GM03348 (cell line): Measurements from ENCODE around the gene LMX1B.
A peak's percentile ranks its signal among the peaks of the same experiment; 100 is the strongest.

ENCODE experiments used
- DNase-seq: peaks from one replicate; pipeline ENCODE4 v3.0.0; 2012; ENCODE audit warnings: low spot score

The LMX1B gene

DNA sequence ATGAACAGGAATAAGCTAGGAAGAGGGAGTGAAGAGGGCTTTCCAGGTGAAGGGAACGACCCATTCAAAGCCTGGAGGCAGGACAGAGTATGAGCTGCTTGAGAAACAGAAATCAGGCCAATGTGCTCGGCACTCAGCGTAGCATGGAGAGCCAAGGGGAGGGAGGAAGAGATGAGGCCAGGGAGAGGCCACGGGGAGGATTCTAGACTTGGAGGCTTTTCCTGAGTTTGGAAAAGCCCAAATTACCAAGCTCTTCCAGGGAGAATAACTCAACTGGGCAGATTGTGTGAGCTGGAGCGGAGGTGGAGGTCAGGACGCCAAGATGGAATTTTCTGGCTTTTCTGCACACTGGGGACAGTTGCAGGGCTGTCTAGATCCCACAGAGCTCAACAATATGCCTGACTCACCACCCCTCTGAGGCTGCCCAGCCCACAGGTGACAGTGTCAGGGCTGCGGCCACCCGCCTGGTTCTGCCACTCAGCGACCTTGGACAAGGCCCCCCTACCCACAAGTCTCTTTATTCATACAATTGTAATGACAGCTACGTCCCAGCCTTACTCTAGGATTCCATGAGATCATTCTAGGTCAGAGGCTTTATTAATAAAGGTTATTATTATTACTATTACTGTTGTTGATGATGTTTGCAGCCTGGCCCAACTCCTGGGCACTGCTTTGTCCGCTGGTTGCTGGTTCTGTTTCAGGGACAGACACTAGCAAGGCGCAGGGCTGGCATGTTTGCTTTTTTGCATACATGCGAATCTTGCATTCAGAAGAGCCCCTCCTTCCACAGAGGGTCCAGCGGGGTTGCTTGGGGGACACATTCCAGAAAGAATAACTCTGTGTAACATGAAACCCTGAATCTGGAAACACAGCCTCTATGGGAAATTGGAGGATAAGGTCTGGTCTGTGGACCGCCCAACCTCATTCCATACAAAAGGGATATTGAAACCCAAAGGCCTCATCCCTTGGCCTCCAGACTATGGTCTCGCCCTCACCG lies 9.4 kb upstream of the LMX1B start:
- DNase-seq = no peak

DNA sequence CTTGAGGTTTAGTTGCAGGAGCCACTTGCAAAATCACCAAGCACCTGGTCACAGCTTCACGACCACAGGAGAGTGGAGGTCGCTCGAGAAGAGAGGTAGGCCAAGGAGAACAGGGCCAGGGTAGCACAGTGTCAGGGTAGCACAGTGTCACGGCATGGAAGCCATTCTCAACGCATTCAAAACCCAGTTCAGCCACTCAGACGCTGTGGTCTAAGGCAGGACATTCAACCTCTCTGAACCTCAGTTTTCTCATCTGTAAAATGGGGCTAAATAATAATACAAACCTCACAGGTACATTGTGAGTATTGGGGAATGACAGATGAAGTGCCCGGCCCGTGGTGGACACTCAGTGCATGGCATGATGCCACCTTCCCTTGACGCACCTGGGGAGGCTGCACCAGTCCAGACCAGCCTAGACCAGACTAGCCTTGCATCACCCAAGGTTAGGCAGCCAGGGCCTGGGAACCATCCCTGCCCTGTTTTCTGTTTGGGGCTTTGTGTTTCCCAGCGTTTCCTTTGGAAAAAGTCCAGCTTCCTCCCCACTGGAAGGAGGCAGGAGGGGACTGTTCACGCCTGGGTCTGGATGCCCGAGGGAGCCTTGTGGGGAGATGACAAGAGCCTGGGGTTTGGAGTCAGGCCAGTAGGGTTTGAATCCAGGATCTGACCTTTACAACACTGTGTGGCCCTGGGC lies 7.8 kb upstream of the LMX1B start:
- no peak for DNase-seq

DNA sequence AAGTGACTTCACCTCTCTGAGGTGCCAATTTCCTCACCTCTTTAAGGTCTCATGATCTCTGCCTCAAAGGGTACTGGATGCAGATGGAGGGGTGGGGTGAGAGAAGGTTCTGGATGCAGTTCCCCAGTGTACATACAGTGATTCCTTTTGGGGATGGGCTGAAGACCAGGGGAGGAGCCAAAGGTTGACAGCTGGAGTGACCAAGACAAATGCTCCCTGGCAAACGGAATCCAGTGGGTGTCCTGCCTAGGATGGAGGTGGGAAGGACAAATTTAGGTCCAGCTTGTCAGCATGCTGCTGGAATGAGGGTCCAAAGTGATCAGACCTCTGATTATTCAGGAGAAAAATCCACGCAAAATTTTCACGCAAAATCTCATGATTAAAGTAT lies 7.3 kb upstream of the LMX1B start:
- DNase-seq = no peak

DNA sequence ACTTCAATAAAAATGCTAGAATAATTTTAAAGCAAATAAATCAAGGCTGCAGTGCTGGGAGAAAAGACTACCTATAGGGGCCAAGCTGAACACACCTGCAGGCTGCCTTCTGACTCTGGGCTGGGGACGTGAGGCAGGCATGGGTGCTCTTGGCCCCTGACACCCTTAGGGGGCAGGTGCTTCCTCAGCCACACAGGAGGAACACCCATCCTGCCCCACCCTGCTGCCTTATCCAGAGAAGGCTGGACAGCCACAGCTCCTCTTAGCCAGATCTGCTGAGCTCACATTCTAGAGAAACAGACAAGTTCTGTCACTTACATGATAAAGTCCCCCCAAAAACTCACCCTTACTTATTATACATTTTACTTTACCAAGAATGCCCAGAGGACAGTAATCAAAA lies 6.6 kb upstream of the LMX1B start:
- DNase-seq = no peak

DNA sequence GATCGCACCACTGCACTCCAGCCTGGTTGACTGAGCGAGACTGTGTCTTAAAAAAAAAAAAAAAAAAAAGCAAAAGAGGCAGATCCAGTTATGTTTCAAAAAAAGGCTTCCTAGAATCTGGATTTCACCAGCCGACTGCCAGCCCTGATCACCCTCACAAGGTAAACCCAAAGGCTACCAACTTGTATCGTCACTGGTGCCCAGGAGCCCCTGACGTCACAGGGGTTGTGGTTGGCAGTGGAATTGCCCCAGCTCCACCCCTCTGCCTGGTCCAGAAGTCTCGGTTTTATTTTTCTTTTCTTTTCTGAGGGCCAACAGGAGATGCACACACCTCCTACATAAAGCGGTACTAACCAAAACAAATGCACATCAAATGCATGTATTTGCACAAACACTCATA lies 6.0 kb upstream of the LMX1B start:
- no peak for DNase-seq

DNA sequence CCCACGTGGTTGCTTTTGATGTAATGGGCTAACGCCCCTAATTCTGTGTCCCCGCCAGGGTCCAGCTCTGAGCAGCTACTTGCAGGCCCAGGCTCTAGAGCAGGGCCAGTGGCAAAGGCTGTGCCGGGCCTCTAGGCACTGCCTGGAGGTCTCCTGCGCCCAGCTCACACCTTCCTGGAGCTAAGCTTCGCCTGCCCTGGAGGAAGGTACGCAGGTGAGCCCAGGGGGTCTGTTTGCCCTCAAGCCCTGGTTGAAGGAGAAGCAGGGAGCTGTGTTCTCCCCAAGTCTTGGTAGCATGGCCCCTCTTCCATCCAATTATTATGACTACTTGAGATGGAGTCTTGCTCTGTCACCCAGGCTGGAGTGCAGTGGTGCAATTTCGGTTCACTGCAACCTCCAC lies 5.2 kb upstream of the LMX1B start:
- no peak for DNase-seq

DNA sequence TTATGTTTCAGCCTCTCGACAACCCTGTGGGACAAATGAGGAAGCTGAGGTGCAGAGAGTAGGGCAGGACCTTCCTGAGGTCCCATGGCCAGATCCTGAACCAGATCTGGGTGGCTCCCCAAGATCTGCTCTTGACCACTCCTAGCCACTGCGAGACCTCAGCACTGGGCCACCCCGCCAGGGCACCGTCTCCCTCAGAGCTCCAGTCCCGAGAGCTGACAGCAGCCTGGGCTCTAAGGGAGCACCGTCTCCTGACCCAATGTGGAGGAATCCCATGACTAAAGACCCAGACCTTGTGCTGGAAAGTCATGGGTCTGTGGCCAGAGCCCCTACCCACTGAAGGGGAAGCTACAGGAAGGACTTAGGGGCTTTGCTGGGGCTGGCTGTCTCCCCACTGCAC lies 4.5 kb upstream of the LMX1B start:
- DNase-seq = no peak

DNA sequence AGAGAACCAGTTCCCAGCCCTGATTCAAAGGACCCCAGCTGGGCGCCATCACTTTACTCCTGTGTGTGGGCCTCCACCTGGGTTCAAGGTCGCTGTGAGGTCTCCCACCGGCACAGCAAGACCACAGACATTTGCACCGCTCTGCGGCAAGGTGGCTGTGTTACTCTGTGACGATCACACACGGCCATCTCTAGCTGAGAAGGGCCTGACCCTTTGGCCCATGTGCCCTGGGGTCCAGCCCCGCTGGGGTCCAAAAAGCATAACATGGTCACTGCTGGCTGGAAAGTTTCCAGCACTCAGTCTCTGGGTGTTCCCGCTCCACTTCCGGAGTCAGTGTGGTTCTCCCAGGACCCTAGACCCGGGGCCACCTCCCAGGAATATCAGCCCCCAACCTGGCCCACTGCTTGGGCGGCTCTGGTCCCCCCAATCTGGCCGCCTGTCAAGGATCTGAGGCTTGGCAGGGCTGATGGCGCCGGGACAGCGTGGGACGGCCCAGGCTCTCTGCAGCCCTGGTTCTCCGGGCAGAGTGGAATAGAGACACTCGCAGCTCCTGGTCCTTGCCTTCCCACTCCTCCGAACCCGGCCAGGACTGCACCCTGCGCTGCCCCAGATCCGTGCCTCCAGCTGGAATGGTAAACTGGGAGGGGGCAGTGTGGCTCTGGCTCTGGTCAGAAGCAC lies 3.9 kb upstream of the LMX1B start:
- DNase-seq = no peak

DNA sequence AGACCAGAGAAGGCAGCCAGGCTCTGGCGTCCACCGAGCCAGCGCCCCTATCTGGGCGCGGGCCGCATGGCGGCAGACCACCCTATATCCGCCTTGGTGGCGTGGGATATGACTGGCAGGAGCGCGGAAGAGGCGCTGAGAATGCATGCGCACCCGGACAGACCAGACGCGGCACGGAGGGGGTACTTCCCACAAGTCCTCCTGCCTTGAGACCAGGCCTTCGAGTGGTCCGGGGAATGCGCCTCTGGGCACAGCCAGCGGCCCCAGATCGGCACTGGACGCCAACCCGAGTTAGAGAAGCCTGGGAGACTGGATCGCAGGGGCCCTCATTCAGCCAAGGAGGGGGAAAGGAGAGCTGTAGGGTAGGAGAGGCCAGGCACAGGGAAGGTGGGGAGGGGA lies 2.5 kb upstream of the LMX1B start:
- no peak for DNase-seq

DNA sequence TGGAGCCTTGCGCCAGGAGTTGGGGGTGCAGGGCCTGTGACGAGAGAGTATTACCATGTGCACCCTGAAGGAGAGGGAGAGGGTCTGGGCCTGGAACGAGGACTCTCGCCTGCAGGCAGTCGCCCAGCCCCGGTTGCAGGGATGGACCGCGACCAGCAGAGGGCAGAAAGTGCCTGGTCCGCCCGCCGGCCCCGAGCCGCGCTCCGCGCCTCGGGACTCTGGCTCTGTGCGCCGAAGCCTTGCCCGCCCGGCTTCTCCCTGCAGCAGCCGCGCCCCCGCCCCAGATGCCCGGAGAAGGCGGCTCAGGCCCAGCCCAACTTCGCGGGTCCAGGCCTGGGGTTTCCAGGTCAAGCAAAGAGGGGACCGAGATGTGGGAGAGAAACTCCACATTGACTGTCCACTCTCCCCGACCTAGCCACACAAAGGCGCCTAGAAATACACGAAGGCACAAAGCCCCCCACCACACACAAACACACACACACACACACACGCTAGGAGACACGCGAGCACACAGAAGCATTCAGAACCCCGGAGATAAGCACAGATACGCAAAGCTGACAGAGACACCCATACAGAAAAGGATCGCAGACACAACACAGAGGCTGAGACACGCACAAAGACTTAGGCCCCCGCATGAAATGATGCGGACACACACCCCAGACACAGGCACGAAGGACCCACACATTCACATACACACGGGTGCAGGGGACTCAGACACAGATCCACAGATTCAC lies 2.0 kb upstream of the LMX1B start:
- DNase-seq = peak; percentile 94

DNA sequence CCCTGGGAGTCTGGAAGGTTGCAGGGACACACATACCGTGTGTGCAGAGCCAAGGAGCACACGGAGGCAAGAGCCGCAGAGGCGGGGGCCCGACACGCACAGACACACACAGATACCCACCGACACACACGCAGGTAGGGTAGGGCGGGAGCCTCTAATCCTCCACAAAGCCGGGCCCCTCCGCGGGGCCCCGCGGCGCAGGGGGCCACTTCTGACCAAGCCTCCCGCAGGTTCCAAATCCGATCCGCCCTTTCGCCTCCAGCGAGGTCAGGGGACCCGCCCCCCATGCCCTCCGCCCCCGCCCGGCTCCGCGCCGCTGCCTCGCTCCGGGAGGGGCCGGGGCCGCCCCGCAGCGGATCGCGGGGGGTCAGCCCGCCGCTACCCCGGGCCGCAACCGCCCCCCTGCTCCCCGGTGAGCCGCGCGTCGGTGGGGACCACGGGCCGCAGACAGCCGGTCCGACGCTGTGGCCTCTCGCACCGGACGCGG lies 1.4 kb upstream of the LMX1B start:
- DNase-seq = no peak

DNA sequence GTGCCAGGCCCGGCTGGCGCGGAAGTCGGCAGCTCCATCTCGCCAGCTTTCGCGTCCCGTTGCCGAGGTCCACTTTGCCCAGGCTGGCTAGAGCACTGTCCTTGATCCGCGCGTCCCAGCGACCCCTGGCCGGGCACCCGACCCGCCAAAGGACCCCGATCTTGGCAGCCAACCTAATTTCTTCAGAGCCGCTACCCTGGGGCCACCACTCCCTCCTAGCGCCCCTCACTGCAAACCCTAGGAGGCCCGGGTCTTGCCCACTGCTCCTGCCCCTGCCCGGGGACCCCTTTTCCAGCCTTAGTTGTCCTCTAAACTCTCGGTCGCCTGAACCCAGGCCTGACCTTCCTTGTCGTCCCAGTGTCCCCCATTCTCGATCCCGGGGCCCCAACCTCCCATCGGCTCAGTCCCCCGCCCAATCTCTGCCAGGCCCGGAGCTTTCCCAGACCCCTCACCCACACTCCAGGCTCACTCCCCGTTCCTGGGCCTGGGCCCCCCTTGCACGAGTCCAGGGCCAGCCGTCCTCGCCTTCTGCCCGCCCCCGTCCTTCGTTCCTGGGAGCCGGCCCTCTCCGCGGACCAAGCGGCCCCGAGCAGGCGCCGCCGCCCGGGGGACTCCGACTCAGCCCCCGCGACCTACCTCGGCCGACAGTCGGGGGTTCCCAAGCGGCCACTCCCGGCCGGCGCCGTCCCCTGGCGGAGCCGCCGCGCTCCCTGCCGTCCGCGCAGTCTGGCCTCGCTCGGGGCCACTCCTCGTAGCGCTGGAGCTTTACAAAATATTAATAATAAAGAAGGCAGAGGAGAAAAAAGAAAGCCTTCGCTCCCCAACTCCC lies 701 bp upstream of the LMX1B start:
- no peak for DNase-seq

DNA sequence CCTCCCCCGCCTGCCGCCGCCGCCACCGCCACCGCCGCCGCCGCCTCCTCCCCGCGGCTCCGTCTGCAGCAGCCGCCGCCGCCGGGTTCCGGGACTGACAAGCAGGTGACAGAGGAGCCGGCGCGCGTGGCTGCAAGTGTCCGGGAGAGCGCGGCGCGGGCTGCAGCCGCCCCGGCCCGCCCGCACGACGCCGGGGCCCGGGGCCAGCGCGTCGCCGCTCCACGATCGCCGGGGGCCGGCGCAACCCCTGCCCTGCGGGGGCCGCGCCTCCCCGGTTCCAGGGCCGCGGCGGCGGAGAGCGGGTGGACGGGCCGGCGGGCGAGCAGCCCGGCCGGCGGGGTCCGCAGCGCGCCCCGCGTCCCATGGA lies 343 bp downstream of the LMX1B start:
- no peak for DNase-seq

DNA sequence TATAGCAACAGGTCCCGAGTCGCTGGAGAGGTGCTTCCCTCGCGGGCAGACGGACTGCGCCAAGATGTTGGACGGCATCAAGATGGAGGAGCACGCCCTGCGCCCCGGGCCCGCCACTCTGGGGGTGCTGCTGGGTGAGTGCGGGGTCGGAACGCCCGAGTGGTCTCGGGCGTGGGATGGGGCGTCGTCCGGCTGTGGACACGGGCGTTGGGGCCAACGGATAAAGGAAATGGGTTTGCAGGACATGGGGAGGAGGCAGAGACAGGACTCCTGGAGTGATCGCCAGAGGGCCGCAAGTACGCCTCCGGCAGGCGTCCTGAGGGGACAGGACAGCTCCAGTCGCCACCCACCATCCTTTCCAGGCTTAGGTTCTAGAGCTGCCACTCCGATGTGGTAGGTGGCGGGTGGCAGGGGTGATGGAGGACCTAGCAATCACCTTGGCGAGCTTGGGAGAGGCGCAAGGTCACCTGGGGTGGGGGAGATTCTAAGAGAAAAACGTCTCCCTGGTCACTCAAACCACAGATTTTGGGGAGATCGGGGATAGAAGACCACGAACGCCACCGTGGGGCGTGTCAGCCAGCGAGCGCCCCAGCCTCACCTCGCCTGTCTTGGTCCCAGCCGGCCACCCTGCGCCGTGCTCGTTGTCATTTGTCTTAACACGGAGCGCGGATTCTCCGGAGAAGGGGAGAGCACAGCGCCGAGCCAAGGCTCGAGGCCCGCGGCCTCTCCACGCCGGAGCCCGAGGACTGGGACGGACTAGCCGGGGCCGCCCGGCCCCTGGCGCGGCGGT lies 922 bp downstream of the LMX1B start:
- no peak for DNase-seq

DNA sequence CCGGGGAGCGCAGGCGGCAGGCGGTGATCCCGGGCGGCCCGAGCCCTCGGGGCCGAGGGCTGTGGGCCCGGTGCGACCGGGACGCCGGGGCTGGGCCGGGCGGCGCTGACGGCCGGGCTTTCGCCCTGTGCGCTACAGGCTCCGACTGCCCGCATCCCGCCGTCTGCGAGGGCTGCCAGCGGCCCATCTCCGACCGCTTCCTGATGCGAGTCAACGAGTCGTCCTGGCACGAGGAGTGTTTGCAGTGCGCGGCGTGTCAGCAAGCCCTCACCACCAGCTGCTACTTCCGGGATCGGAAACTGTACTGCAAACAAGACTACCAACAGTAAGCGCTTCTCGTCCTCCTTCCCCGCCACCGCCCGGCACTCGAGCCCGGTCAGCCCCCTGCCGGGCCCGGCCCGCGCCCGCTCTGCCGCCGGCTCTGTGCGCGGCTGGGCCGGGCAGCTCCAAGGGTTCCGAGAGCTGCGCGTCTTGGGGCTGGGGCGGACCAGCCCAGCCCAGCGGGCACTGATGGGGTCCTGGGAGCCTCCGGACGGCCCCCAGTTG lies 1.6 kb downstream of the LMX1B start:
- no peak for DNase-seq

DNA sequence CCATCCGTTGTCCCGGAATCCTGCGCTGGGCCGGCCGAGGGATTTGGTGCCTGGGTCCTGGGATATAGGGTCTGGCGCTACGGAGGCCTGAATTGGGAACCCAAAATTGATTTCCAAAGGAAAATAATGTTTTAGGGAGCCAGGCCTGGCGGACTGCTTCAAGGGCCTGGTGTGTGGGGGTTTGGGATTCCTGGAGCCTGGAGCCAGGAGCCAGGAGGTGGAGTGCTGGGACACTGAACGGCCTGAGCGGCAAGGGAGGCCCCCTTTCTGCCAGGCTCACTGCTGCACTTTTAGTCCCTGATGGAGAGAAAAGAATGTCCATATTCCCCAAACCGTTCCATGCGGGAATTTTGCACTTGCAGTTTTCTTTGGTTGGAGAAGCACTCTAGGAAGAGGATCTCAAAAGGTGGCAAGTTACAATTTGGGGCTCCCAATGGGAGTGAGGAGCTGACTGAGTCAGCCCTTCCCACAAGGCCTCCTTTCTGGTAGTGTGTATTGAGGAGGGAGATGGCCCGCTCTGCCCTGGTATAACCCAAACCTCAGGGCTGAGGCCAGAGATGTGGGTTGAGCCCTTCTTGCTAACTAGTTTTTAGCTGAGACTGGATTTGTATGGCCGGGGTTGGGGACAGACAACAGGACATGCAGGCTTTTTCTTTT lies 2.2 kb downstream of the LMX1B start:
- no peak for DNase-seq

DNA sequence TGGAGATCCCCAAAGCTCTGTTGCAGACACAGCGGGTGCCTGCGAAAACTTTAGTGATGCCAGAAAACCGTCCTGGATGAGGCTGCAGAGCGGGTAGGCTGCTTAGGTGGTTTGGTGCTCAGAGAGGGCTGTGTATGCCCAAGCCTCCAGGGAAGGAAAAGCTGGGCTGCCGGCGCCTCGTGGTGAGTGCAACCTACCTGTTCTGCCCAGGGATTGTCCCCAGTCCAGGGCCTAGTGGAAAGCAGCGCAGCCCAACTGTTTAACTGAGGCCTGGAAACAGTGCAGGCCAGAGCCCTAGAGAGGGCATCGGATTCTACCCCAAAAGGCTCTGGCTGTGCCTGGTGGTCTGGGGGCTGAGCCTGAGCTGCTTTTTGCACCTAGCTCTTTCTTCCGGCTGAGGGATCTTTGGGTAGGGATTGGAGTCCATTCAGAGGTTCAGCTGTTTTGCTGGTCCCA lies 2.8 kb downstream of the LMX1B start:
- no peak for DNase-seq

DNA sequence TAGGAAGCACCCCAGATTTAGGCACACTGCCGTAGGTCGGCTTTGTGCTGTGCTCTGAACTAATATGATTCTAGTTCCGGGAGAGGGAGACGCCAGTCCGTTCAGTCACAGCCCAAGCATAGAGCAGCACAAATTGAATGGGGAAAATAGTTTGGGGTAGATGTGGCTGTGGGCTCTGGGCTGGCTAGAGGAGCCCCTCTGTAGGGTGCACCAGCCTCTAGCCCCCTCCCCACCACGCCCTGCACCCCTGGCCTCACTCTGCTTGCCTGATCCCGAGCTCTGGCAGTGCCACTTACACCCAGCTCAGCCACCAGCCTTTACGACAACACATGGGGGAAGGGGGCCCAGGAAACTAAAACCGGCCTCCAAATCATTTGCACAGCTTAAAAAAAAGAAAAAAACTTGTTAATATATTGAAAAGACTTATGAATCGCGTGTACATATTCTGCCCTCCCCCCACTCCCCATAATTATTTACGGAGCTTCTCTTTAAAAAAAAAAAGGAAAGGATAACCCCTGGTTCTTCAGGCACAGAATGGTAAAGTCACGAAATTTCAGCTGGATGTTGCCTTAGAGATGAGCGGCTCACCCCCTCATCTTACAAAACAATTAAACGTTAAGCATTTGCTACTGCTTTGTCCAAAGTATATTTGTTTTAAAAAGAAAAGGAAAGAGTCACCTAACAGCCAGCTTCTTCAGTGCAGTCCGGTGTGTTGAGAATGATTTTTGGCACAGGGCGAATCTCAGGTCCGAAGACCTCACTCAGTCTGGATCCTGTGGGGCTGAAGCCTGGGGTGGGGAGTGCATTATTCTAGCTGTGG lies 3.5 kb downstream of the LMX1B start:
- DNase-seq = no peak

DNA sequence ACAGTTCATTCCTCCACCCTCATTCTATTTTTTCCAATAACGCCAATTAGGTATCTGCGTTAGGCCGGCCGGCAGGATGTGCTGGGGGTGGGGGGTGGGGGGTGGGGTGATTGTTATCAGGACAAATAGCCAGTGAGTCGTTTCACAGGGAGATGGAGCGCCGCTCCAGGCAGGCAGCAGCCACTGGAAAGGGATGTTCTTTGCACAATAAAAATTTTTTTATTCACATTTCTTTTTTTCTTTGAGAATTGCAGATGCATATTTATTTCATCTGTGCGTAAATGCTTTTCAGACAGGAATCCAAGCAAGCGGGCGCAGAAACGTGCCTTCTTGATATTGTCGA lies 4.1 kb downstream of the LMX1B start:
- DNase-seq = no peak
